ENCODE results near the gene RAPGEF1.

The RAPGEF1 gene

DNA sequence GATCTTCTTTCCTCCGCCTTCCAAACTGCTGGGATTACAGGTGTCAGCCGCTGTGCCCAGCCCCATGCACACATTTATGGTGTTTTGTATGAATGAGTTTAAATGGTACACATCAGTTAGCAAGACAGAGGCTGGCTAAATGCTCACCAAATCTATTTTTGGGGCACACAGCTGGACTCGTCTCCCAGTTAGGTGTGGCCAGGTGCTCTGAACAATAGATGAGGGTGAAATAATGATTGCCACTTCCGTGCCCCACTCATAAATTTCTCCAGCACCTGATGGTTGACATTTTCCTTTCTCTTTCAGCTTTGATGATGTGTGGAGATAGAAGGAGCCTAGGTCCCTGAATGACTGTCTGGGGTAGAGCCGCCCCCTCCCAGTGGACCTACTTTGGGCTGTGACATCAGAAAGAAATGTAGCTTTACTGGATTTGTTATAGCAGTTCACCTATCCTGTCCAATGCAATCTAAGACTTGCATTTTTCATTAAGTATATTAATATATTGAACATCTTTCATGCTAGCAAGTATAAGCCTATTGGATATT, 8.6 kb upstream of the RAPGEF1 start:
- DNase-seq, result no peak

DNA sequence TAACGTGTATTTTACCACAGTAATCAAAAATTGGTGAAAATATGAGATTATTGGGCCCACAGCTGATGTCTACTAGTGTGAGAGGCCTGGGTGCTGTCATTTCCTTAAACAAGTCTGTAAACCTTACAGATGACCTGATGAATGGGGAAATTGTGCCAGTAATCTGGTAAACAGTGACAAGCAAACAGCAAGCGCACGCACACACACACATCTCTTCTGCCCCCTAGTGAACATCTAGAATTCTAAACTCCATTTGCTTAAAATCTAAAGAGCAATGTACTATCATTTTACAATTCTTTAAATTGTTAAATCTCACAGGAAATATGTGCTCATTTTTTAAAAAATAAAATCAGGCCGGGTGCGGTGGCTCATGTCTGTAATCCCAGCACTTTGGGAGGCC, 7.5 kb upstream of the RAPGEF1 start:
- DNase-seq, result peak; percentile 42

DNA sequence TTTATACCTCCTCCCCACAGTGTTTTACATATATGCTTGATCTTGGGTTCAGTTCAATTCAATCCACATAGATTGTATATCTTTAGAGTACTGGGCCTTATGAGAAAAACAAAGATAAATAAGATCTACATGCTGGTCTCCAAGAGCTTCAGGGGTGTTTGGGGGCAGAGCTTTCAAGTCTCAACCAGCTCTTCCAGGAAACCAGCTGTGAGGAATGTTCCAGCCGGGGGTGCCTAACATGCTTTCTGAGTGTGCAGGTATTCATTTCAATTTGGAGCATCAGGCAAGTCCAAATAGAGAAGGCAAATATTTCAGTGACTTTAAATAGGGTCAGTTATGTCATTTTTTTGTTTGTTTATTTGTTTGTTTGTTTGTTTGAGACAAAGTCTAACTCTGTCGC, 5.7 kb upstream of the RAPGEF1 start:
- DNase-seq, result no peak

DNA sequence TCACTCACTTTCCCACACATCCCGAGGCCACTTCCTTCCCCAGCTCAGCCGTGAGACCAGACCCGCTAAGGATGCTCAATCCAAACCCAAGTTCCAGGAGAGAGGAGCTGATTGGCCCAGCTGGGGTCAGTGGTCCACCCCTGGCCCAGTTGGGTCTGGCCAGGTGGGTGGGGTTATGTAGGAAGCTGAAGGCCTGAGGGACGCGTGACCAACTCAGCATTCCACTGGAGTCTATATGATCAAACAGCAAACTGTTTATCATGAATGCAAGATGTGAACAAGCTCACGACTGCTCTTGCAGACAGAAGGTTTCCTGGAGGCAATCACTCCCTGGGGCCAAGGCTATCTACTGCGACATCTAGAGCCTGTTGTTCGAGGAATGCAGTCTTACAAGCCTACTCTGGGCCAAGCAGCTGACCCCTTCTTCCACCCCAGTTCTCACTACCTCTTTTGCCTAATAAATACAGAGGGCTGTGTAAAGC, 4.9 kb upstream of the RAPGEF1 start:
- no peak for DNase-seq

DNA sequence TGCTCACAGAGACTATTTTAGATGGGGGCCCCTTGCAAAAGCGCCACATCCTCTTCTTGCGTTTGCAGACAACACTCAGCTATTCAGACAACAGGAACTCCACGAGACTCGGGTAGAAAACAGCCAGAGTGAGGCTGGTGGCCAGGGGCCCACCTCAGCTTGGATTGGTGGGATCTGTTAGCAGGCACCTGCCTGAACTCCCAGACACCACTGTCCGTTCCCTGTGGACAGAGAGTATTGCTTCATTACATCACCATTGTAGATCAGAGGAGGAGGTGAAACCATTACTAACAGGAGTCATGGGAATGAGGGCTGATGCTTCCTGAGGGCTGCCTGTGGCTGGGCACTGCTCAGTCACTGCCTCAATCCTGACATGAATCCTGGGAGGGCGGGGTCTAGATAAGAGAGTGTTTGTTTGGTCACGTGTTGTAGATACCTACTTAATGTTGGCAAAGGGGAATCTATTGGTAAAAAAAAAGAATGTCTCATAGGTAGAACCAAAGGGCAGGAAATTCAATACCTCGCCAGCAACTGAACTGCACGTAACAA, 4.4 kb upstream of the RAPGEF1 start:
- DNase-seq, result no peak

DNA sequence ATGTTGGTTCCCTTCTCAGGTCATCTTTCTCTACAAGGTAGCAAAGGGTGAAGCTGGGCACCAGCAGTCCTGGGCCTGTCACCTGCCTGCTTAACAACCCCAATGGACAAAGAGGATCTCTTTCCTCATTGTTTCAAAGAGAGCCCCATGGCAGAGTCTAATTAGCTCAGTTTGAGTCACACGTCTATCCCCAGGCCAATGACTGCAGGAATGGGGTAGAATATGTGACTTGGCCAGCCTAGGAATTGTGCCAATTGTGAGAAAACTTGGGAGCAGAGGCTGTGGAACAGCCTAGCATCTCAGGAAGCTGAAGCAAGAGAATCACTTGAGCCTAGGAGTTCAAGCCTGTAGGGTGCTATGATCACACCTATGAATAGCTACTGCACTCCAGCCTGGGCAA, 3.6 kb upstream of the RAPGEF1 start:
- no peak for DNase-seq

DNA sequence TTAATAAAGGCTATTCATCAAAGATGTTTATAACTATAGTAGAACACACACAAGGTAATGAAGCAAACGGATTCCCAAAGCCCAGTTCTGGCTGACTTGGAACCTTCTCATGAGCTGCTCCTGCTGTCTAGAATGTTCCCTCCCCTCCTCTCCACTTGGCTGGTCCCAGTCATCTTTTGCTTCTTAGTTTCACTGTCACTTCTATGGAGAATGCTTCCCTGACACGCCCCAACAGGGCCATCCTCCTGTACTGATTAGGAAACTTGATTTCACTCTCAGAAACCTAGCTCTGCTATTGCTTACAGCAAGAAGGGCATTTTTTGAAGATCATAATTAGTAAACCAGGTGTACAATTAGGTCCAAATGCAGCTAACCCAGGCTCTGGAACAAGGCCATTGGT, 3.2 kb upstream of the RAPGEF1 start:
- DNase-seq, result no peak

DNA sequence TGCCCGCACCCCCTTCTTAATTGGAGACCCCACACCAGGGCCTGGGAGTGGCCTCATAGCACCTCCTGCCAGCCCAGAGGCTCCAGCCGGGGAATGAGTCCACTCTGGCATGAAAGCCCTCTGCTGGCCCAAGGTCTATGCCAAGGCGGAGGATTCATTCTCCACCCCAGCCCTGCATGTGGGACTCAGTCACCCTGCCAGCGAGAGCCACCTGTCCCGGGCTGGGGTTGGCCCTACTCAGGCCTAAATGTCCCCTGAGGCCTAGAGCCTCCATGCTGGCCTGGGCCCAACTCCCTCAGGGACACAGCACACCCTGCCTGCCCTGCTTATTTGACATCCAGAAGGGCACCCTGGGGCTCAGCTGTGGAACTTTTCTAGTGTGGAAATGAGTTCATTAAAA, 1.0 kb upstream of the RAPGEF1 start:
- no peak for DNase-seq

DNA sequence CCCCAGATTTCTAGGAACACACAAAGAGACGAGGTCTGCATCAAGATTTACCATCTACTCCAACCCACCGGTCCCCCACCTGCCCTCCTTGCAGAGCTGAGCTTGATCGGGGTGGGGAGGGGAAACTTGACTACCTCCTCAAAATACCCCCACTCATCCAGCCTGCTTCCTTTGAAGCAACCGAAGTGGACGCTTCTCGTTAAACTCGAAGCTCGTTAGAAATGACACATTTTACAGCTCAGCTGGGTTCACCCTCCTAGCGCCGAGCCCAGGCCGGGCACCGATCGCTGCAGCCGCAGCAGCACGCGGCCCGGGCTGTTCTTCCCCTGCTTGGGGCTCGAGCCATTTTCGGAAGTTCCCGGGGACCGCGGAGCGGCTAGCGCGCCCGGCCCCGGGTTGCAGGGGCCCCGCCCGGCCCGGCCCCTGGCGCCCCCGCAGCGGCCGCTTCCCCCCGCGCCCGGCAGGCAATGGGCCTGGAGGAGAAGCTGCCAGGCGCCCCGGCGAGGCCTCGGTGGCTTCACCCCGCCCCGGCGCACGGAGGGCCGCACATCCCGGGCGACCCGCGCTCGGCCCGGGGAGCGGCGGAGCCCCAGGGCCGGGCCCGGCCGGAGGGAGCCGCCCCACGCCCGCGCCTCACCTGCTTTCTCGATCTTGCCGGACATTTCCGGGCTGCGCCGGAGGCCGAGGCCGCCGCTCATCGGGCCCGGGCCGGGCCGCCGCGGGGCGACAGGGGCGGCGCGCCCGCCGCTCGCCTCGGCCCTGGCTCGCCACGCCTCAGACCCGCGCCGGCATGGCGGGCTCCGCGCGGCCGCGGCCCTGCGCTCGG, 530 bp downstream of the RAPGEF1 start:
- DNase-seq, result no peak

DNA sequence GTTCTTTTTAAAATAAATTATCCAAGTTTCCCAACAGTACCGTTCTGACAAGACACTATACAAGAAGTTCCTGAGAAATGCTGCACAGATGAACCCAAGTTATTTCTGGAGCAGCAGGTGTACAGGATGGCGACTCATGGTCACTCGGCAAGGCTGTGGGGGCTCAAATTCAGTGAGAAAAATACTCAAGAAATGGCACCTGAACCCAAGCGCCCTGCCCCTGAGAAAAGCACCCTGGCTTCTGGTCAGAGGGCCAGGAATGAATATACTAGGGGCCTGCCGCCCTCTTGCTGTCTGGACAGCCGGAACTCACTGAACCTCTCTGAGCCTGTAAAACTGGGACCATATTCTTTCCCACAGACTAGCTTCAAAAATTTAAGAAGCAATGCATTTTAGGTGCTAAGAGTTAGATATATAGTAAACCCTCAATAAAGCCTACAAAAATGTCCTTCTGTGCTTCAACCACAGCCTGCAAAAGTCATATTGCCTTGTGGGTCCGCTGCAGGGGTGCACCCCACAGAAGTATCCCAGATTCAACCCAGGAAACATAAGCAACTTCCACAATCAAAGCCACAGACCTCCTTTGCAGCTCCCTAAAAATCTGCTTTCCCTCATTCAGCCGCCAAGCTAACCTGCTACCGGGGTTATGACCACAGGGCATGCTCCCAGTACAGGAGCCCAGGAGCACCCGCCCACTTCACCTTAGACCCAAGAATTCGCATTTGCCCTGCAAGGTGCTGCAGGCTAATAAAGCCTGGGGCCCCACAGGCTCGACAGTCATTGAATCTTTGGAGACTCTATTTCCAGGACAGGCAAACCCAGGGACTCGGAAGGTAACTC, 1.4 kb downstream of the RAPGEF1 start:
- no peak for DNase-seq

DNA sequence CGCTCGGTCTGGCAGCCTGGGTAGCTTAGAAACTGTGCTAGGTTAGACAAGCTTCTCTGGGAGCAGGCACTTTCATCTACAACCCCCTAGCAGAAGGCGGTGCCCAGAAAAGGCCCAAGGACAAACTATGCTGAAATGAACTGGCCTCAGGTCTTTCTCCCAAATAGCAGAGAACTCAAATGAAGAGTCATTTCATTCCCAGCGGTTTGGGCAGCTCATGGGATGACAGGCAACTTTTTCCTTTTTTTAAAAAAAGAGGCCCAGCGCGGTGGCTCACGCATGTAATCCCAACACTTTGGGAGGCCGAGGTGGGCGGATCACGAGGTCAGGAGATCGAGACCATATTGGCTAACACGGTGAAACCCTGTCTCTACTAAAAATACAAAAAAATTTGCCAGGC, 2.5 kb downstream of the RAPGEF1 start:
- no peak for DNase-seq

DNA sequence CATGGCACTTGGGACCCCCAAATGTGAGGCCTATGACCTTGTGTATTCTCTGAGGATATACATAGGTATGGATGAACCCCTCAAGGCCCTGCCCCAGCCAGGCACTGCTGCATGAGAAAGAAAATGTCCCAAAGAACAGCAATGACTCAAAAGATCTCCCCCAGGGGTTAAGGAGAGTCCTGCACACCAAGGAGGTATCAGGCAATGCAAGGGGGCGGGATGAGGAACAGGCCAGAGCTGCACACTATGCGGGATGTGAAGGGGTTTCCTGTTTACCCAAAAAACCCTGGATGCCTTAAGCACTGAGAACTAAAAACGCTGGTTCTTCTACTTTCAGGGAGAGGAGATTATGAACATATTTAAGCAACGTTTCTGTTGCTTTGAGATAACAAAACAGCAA, 3.4 kb downstream of the RAPGEF1 start:
- DNase-seq, result no peak

DNA sequence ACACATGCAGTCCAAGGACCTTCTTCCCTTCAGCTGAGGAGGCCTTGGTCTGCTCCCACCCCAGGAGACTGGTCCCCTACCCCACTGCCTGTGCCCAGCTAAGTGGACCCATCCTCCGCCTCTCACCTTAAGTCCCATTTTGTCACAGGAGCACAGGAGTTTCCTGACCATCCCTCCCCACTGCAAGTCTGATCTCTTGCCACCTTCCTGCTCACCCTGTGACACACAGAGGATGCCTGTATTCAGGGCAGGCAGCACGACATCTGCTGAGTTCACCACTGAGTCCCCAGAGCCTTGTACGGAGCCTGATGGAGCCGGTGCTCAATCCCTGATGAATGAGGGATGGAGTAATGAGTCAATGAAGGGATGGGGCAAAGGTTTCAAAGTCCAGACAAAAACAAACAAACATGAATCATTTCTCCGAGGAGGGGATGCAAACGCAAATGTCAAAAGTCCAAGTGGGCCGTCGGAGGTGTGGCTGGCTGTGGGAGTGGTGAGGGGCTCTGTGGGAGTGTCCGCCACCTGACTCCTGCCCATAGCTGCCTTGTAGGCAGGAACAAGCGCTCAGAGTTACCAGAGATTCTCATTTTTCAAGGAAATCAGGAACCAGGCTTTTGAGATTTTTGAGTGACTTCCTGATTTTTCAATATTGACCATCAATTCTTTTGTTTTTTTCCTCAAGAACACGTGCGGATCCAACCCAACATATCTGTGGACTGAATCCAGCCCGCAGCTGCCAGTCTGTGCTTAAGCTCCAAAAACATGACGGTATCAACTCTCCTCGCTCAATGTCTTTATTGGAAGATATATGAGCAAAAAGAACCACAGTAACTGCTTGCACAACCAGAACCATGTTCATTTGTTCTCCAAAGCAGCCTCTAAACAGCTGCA, 4.4 kb downstream of the RAPGEF1 start:
- DNase-seq, result no peak

DNA sequence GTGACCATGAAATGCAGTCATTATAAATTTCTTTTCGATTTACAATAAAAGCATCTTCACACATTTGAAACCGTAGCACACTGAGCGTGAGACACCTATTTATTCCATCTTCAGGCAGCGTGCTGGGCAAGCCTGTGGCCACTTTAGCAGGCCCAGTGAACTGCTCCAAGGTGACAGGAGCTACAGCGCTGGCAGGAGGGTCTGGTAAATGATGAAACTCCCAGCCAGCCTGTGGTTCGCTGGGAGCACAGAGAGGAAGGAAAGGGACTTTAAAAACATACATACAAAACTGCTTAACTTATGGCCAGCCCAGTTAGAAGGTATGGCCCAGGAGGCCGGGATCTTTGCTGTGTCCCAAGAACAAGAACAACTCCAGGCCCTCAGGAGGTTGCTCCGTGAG, 5.1 kb downstream of the RAPGEF1 start:
- DNase-seq, result no peak

DNA sequence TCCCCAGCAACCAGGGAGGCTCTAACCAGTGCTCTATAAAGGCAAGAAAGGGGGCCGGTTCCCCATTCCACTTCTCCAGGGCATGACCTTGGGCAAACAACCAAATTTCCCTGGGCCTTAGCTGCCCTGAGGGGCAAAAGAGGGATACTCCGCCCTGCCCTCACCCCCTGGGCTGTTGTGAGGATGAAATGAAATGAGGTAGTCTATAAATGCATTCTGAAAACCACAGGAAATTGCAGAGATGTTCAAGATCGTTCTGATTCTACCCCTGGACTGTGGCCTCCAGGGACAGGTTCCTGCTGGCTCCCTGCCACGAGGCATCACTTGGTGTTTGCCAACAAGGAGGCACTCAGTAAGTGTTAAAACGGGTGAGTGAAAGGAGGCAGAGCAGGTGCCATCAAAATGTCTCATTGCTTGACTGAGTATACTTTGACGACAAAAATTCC, 5.7 kb downstream of the RAPGEF1 start:
- DNase-seq, result no peak

DNA sequence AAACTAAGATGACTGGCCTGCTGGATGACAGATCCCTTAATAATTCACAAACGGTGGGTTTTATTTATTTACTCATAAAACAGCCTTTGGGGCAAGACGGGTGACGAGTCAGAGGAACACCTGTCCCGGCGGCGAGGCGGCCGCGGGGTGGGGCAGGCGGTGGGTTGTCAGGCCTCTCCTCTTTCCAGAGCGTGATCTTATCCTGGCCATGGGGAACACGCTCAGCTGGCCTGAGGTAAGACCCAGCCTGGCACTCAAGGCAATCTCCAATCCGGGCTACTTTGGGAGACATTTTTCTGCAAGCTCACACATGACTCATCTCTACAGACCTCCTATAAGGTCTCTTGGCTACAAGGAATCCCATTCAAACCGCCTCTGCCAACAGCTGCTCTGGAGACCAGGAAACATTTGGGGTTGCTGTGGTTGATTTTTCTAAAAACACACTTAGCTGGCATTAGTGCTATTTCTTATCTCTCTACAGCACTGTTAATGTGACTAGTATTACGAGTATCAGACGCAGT, 6.3 kb downstream of the RAPGEF1 start:
- peak; percentile 32 for DNase-seq

DNA sequence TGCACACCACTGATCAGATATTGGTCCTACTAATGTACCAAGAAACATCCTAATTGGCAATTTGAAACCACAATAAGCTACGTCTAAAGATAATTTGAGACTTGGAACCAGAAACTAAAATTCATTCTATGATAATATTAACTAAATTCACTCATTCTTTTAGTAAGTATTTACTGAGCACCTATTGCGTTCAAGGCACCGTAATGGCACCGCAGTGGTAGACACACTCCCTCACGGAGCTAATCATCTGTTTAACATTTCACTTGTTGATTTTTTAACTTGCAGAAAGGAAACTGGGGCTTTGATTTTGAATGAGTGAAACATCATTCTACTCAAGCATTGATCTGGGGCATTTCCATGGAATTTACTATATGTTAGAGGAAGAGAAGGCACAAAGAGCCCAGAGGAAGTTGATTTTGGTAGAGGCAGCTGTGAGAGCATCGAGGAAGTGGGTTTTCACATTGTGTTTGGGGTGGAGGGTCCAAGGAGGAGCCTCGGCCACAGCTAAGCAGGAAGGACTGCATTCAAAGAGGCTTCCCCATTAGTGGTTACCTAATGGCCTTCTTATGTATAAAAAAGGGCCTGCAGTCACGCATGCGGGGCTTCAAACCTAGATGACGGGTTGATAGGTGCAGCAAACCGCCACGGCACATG, 7.1 kb downstream of the RAPGEF1 start:
- no peak for DNase-seq

DNA sequence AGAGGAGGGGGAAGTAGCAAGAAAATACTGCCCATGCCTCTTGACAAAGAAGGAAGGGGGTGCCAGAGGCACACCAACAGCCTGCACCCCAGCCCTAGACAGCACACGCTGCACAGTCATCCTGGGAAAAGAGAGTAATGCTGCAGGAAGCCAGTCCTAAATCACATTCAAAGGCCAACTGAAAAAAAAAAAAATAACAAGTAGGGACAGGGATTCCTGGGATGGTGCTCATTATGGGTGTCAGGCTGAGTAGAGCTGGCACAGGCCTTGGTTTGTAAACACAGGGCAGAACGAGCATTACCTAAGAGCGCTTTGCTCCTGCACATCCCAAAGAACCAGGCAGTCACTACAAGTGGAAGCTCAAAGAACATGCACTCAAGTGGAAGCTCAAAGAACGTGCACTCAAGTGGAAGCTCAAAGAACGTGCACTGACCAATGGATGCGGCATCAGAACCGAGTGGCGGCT, 7.8 kb downstream of the RAPGEF1 start:
- no peak for DNase-seq

DNA sequence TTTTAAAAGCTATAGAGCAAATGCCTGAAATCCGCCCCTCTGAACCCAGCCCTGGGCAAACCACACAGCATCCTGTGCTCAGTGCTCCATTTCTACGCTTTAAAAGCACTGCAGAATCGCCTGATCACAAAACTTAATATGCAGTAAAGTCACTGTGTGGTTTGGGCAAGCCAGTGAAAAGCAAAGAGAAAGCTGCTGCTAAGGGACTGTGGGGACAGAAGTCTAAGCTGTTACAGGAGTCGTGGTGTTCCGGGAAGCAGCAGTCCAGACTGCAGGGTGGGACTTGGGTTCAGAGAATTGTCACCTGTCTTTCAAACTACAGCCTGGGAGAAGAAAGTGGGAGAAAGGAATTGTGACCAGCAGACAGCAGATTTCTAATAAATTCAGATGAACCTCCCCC, 8.2 kb downstream of the RAPGEF1 start:
- no peak for DNase-seq

DNA sequence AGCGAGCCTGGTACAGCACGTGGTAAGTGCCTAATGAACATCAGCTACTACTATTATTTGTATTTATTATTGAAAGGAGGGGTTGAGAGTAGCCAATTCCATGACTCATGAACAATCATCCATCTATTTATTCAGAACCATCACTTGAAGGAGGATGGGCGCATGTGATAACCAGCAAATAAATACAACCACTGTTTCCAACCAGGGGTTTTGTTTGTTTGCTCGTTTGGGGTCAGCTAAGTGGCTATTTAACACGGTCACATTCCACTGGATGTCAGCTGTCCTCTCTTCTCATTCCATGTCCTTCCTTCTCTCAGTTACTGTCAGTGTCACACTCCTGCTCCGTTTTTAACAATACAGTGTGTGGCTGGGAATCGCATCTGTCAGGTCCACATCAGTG, 8.6 kb downstream of the RAPGEF1 start:
- DNase-seq, result no peak

DNA sequence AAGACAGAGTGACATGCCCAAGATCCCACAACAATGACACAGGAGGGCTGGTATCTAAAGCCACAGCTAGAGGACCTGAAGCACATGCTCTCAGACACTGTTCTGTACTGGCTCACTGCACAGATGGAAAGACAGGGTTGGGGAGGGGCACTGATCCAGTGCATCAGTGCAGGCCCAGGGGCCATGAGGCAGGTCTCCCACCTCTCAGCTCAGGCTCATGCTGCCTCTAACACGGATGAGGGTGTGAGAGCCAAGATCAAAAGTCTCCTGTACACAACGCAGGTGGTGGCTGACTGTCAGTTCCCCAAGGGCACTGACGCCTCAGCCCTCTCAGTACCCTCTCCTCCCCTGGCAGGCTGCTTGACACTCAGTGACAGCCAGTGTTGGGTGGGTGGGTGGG, 10.9 kb downstream of the RAPGEF1 start:
- DNase-seq, result no peak

DNA sequence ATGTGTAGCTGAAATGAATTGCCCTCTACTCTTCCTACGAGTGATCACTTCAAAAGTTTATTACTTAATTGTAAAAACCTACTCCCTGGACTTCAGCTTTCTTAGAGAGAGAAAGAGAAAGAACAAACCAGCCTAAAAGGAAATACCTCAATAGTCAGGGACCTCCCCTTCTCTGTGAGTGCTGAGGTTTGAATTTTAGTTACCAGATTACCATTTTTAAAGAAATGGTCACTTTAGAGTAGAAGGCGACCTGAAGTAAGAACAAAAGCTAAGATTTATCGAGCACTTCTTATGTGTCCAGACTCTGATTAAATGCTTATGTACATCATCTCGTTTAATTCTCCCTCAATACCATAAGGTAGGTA, 11.3 kb downstream of the RAPGEF1 start:
- no peak for DNase-seq

Measured in NCI-H526 treated with DMSO at 0.1 percent for 48 hours (cell line).